Heart left ventricle (tissue), 16 donors: ENCODE data around the gene TPX2. TPM values are rescaled to one million over a fixed set of nuclear protein-coding genes. Genes with fewer than 3 reads are reported as not detected.

Experiments
- ATAC-seq, 4 donors: fragments of 200-7000 bp; cut with Tn5 transposase; one replicate each; pipeline ENCODE4 v1.9.1; 2020 to 2022; ENCODE audit warnings: moderate library complexity in 4 of 4, mild to moderate bottlenecking in 3 of 4, moderate number of reproducible peaks in 1 of 4
- DNase-seq, 5 donors: peaks; one replicate each; pipeline ENCODE4 v3.0.0-alpha.2; 2020
- H3K27ac ChIP-seq, 12 donors: fragments of 200-600 bp; sonication (generic) in 4 of 12; one replicate each; pipeline versions ENCODE4 v1.5.0 to v1.8.0; 2016 to 2022; ENCODE audit warnings: mild to moderate bottlenecking in 2 of 12
- H3K27me3 ChIP-seq, 9 donors: fragments of 200-600 bp; sonication (generic) in 2 of 9; one replicate each; pipeline versions ENCODE4 v1.5.1 to v1.8.0; 2016 to 2022; ENCODE audit warnings: mild to moderate bottlenecking in 3 of 9
- H3K36me3 ChIP-seq, 9 donors: fragments of 200-600 bp; sonication (generic) in 2 of 9; one replicate each; pipeline versions ENCODE4 v1.5.0 to v1.8.0; 2018 to 2022; ENCODE audit warnings: mild to moderate bottlenecking in 2 of 9
- H3K4me1 ChIP-seq, 12 donors: fragments of 200-600 bp; sonication (generic) in 4 of 12; one replicate each; pipeline versions ENCODE4 v1.5.0 to v1.8.0; 2016 to 2022; ENCODE audit warnings: mild to moderate bottlenecking in 3 of 12
- H3K4me3 ChIP-seq, 12 donors: fragments of 200-600 bp; sonication (generic) in 4 of 12; one replicate each; pipeline versions ENCODE4 v1.5.0 to v1.8.0; 2017 to 2022; ENCODE audit warnings: mild to moderate bottlenecking in 9 of 12, moderate library complexity in 4 of 12
- H3K9me3 ChIP-seq, 12 donors: fragments of 200-600 bp; sonication (generic) in 4 of 12; one replicate each; pipeline versions ENCODE4 v1.5.0 to v1.8.0; 2016 to 2022; ENCODE audit warnings: mild to moderate bottlenecking in 1 of 12
- CTCF ChIP-seq, 12 donors: fragments of 200-600 bp; sonication (generic) in 4 of 12; IDR thresholded peaks; one replicate each; pipeline versions ENCODE4 v1.5.0 to v1.8.0; 2018 to 2022; ENCODE audit warnings: antibody characterized with exemption in 12 of 12, mild to moderate bottlenecking in 5 of 12
- POLR2A ChIP-seq, 2 donors: fragments of 450-650 bp; IDR thresholded peaks; one replicate each; pipeline ENCODE4 v1.6.1; 2017; ENCODE audit warnings: antibody characterized with exemption in 2 of 2, mild to moderate bottlenecking in 2 of 2, moderate library complexity in 2 of 2
- whole genome bisulfite sequencing, 4 donors: extraction: QIAGEN DNeasy Blood & Tissue Kit in 2 of 4; methylation state at CpG; one replicate each; pipeline versions ENCODE4 v1.1.5 to v1.1.7; 2013 to 2018; 5-methylcytosine and 5-hydroxymethylcytosine counted together
- intact Hi-C, 10 donors: fragments of 100-400 bp; cut with DNase I; formaldehyde crosslinking; loops; one replicate each; pipeline versions ENCODE4 v1.11.1 to v1.14.2; 2022
- long read RNA-seq, 3 donors: library from polyadenylated mRNA; unstranded; transcript quantifications; one replicate each; pipeline ENCODE4 v2.0.0, GENCODE V29; 2020 to 2021
- polyA plus RNA-seq, 2 donors: library from polyadenylated mRNA; stranded (reverse); fragments of 200-250 nt; gene quantifications; one replicate each; pipeline ENCODE4 v1.2.3, GENCODE V29; 2013
- total RNA-seq, 9 donors: library from RNA; depleted of rRNA in 2 of 9; stranded (reverse); fragments of >200 nt in 2 of 9; fragmentation: NEBNext Ultra II Directional in 3 of 9; extraction: Animal tissue kit (Norgen Biotek cat#: 25700) in 3 of 9; gene quantifications; one replicate each; pipeline versions ENCODE4 v1.1.0 to v1.2.4, GENCODE V29; 2016 to 2023
- donor health status: ischemic (EF 13 %, LVEDD 7.1; RV severe dilation, severe dysfunction).
- donor health status: healthy with polysubstance abuse.
- donor health status: DM: no; HTN: yes; CAD: no.
- donor health status: DM: no; HTN: no; CAD: no.
- donor health status: ischemic (EF 25% LVEDD 6.9; RV normal size, moderate dysfunction).
- donor health status: ischemic (EF 25% LVEDD 5.7; RV mildly dilated, moderate dysfunction).
- donor health status: healthy.
- donor health status: DM: yes; HTN: yes; CAD: no.
- donor health status: ischemic (EF 35%, LVEDD 5.7; RV mildly dilated, moderate dysfunction).
- donor health status: nonischemic (EF 11% LVEDD 7.7; RV severe dilation, severe dysfunction).
- donor health status: DM: yes; HTN: yes; CAD: no.
- donor health status: PGD.
- donor health status: ischemic (EF 29% LVEDD 5.4; RV normal size, mild dysfunction).
- donor health status: nonischemic (EF 23%, LVEDD 6.1; RV moderate dilation, normal function).

Gene TPX2
- total RNA-seq (10 to 100 TPM in 1 of 9 donors, 1 to 10 TPM in 3, under 1 TPM in 5; 0.38 to 15.2 (median 0.77) TPM), polyA plus RNA-seq (under 1 TPM; 0.04 to 0.97 TPM)
- long read RNA-seq, donor 1, partial matches to known transcripts, result 0 of 1 reads
- long read RNA-seq, donor 1, other reads (novel, unspliced or antisense), result 1 of 1 reads
- long read RNA-seq, donor 2, partial matches to known transcripts, result 0 of 4 reads
- long read RNA-seq, donor 2, other reads (novel, unspliced or antisense), result 2 of 4 reads
- long read RNA-seq, donor 3, partial matches to known transcripts, result 1 of 1 reads
- long read RNA-seq, donor 3, other reads (novel, unspliced or antisense), result 0 of 1 reads

- intact Hi-C loops, result loop anchor here in 1 of 10 donors (10.0 kb wide), 1 partner anchor 174 kb away; no protein-coding TSS in a partner anchor
- WGBS, 4 donors, result 0 to 1% (median 0%) methylated on average over 45 to 54 of the region's 54 CpGs
- H3K4me1 ChIP-seq, result peaks cover 0 to 26% (median 4%) of the 10 kb centered on the region in 12 donors
- H3K36me3 ChIP-seq, result no peaks in the 10 kb centered on the region
- peak within 1 kb of the TSS; percentile 30 to 92 (median 82) for H3K27ac ChIP-seq
- peak; percentile 100 for ATAC-seq
- peak within 1 kb of the TSS; percentile 57 to 85 (median 70) for H3K4me3 ChIP-seq
- no peaks in the 10 kb centered on the region for H3K9me3 ChIP-seq
- peak; percentile 95 to 97 (median 95) for DNase-seq
- H3K27me3 ChIP-seq, result no peaks in the 10 kb centered on the region
- TF ChIP-seq POLR2A (IDR thresholded peaks at IDR 0.05) (peak in 1 of 2 donors; percentile 79), CTCF (IDR thresholded peaks at IDR 0.05) (peak in 3 of 12 donors; percentile 8 to 32 (median 11))
Observed at GRCh38 chr20:31738729-31739549, at the start of gene TPX2. TSS of gene TPX2 (plus strand) at chr20:31739290. CDS start at chr20:31757477, 18,187 bp downstream.

- no peak overlapping the region for H3K4me3 ChIP-seq
- H3K9me3 ChIP-seq, result no peaks in the 10 kb centered on the region
- ATAC-seq, result no peak
- 78 to 83% (median 80%) methylated on average over 3 of the region's 3 CpGs for WGBS, 4 donors
- H3K36me3 ChIP-seq, result peaks cover 0 to 77% (median 30%) of the 10 kb centered on the region in 9 donors
- peaks cover under 1 to 73% (median 47%) of the 10 kb centered on the region in 12 donors for H3K4me1 ChIP-seq
- TF ChIP-seq POLR2A (IDR thresholded peaks at IDR 0.05) (no peak), CTCF (IDR thresholded peaks at IDR 0.05) (no peak)
- no peak for DNase-seq
- peak overlapping the region in 2 of 12 donors; percentile 17 to 40 for H3K27ac ChIP-seq
- H3K27me3 ChIP-seq, result no peaks in the 10 kb centered on the region
- intact Hi-C loops, result no loop called here
Observed at GRCh38 chr20:31690124-31690666, 48.9 kb upstream of the TPX2 start.

- TF ChIP-seq POLR2A (IDR thresholded peaks at IDR 0.05), result no peak
- no peak for TF ChIP-seq CTCF (IDR thresholded peaks at IDR 0.05)
- DNase-seq, result no peak
- intact Hi-C loops, result no loop called here
- Histone ChIP-seq H3K4me1 (peaks cover 10 to 75% (median 49%) of the 10 kb centered on the region in 12 donors), H3K27ac (peak overlapping the region in 3 of 12 donors; percentile 0 to 38 (median 11)), H3K36me3 (peaks cover 0 to 67% (median 28%) of the 10 kb centered on the region in 9 donors), H3K27me3 (no peaks in the 10 kb centered on the region), H3K4me3 (no peak overlapping the region), H3K9me3 (no peaks in the 10 kb centered on the region)
- 37 to 72% (median 55%) methylated on average over 1 of the region's 1 CpG for WGBS, 4 donors
- ATAC-seq, result no peak
Observed at GRCh38 chr20:31691646-31692275, 47.3 kb upstream of the TPX2 start.
